H1 (cell line): ENCODE data around the gene CLNS1A. TPM values are rescaled to one million over a fixed set of nuclear protein-coding genes. Genes with fewer than 3 reads are reported as not detected.

Experiments used
- CTCF ChIA-PET: fragments of 300-600 bp; sonication (Branson Sonifier 250); formaldehyde crosslinking; loops from one replicate; lab custom pipeline; 2021; ENCODE audit not compliant: partially characterized antibody; lab: Charles Lee
- POLR2A ChIA-PET: fragments of 300-600 bp; sonication (Branson Sonifier 250); formaldehyde crosslinking; loops from one replicate; lab custom pipeline; 2021; ENCODE audit warnings: inconsistent platforms; ENCODE audit not compliant: partially characterized antibody; lab: Charles Lee
- DNase-seq, 2 experiments: peaks; one replicate each; pipeline versions ENCODE4 v3.0.0 to v3.0.0-alpha.2; 2010 to 2022; ENCODE audit warnings: low spot score in 2 of 2, low read depth in 1 of 2, mixed read lengths in 1 of 2
- FAIRE-seq: peaks from 2 replicates; lab custom pipeline; 2011; peaks lifted over from hg19 to GRCh38; lab: Jason Lieb, UNC
- H2AFZ ChIP-seq: 2 replicates; pipeline ENCODE4 v1.8.1; 2012; ENCODE audit warnings: low read length, inconsistent platforms
- H2AK5ac ChIP-seq: 2 replicates; pipeline ENCODE4 v1.6.1; 2013; ENCODE audit warnings: low read depth, low read length
- H2BK120ac ChIP-seq: replicated peaks from 2 replicates; pipeline ENCODE3; 2013; ENCODE audit warnings: low read depth, low read length, inconsistent platforms
- H2BK12ac ChIP-seq: 2 replicates; pipeline ENCODE4 v1.6.1; 2013; ENCODE audit warnings: low read depth, low read length
- H2BK15ac ChIP-seq: 2 replicates; pipeline ENCODE4 v1.6.1; 2013; ENCODE audit warnings: low read length
- H2BK20ac ChIP-seq: 2 replicates; pipeline ENCODE4 v1.6.1; 2013; ENCODE audit warnings: low read length
- H2BK5ac ChIP-seq: 2 replicates; pipeline ENCODE4 v1.6.1; 2013; ENCODE audit warnings: low read depth, low read length
- H3K14ac ChIP-seq: 2 replicates; pipeline ENCODE4 v1.6.1; 2013; ENCODE audit warnings: inconsistent platforms; ENCODE audit not compliant: insufficient read length
- H3K18ac ChIP-seq: 2 replicates; pipeline ENCODE4 v1.6.1; 2013; ENCODE audit warnings: low read length; ENCODE audit errors: extremely low read depth
- H3K23ac ChIP-seq: 2 replicates; pipeline ENCODE4 v1.6.1; 2013; ENCODE audit warnings: inconsistent platforms; ENCODE audit not compliant: insufficient read length
- H3K23me2 ChIP-seq: 2 replicates; pipeline ENCODE4 v1.6.1; 2013; ENCODE audit warnings: low read depth, low read length
- H3K27ac ChIP-seq: 2 replicates; pipeline ENCODE4 v1.6.1; 2011; ENCODE audit warnings: low read depth, low read length, inconsistent platforms
- H3K27me3 ChIP-seq, 4 experiments: replicated peaks in 1 of 4; 1 replicate in 1 of 4; 2 replicates in 3 of 4; pipeline versions ENCODE4 v1.6.1 to v1.8.1; 2011 to 2013; ENCODE audit warnings: low read length in 3 of 4, mild to moderate bottlenecking in 3 of 4, inconsistent platforms in 2 of 4, mixed read lengths in 2 of 4, moderate library complexity in 1 of 4; ENCODE audit not compliant: control insufficient read depth in 3 of 4, insufficient read depth in 3 of 4; ENCODE audit errors: extremely low read depth in 1 of 4
- H3K36me3 ChIP-seq, 4 experiments: 2 replicates each; pipeline versions ENCODE4 v1.6.1 to v1.8.1; 2011 to 2013; ENCODE audit warnings: mild to moderate bottlenecking in 4 of 4, low read length in 3 of 4, moderate library complexity in 2 of 4, control low read depth in 1 of 4, inconsistent platforms in 1 of 4; ENCODE audit not compliant: insufficient read depth in 4 of 4, control insufficient read depth in 2 of 4
- H3K4ac ChIP-seq: replicated peaks from 2 replicates; pipeline ENCODE3; 2013; ENCODE audit warnings: low read length, low read depth, mixed read lengths, inconsistent platforms; ENCODE audit not compliant: insufficient read length
- H3K4me1 ChIP-seq, 4 experiments: replicated peaks in 1 of 4; 1 replicate in 1 of 4; 2 replicates in 3 of 4; pipeline versions ENCODE4 v1.6.1 to v1.8.1; 2011 to 2013; ENCODE audit warnings: low read length in 3 of 4, inconsistent platforms in 2 of 4, mixed read lengths in 1 of 4; ENCODE audit not compliant: insufficient read depth in 4 of 4, control insufficient read depth in 3 of 4
- H3K4me2 ChIP-seq, 2 experiments: 2 replicates each; pipeline versions ENCODE4 v1.6.1 to v1.8.1; 2011 to 2013; ENCODE audit warnings: low read depth in 2 of 2, low read length in 2 of 2, control low read depth in 1 of 2, inconsistent platforms in 1 of 2, mild to moderate bottlenecking in 1 of 2; ENCODE audit not compliant: insufficient read depth in 1 of 2
- H3K4me3 ChIP-seq, 4 experiments: fragments of 200-600, 300-600 bp in 1 of 4; sonication (generic), shearing (Covaris generic), sonication (Bioruptor Twin) in 1 of 4; 2 replicates each; pipeline versions ENCODE4 v1.5.1 to v1.8.1; 2011 to 2016; ENCODE audit warnings: low read length in 4 of 4, low read depth in 3 of 4, control low read depth in 2 of 4, inconsistent platforms in 2 of 4, mild to moderate bottlenecking in 2 of 4, mixed read lengths in 1 of 4, moderate library complexity in 1 of 4; ENCODE audit not compliant: insufficient read depth in 2 of 4; ENCODE audit errors: extremely low read depth in 1 of 4
- H3K56ac ChIP-seq: replicated peaks from 2 replicates; pipeline ENCODE3; 2013; ENCODE audit warnings: low read depth, mild to moderate bottlenecking, mixed read lengths, low read length, inconsistent platforms; ENCODE audit not compliant: insufficient read length
- H3K79me1 ChIP-seq: 2 replicates; pipeline ENCODE4 v1.6.1; 2013; ENCODE audit warnings: low read depth, low read length, control low read depth
- H3K79me2 ChIP-seq, 2 experiments: 2 replicates each; pipeline versions ENCODE4 v1.6.1 to v1.8.1; 2012 to 2013; ENCODE audit warnings: low read length in 2 of 2, mild to moderate bottlenecking in 2 of 2, inconsistent platforms in 1 of 2; ENCODE audit not compliant: insufficient read depth in 2 of 2, control insufficient read depth in 1 of 2
- H3K9ac ChIP-seq, 4 experiments: replicated peaks in 1 of 4; 1 replicate in 1 of 4; 2 replicates in 3 of 4; pipeline versions ENCODE4 v1.6.1 to v1.8.1; 2011 to 2013; ENCODE audit warnings: low read depth in 3 of 4, low read length in 3 of 4, control low read depth in 2 of 4, mild to moderate bottlenecking in 2 of 4, moderate library complexity in 2 of 4, inconsistent platforms in 1 of 4; ENCODE audit errors: extremely low read depth in 1 of 4
- H3K9me3 ChIP-seq, 2 experiments: 2 replicates each; pipeline versions ENCODE4 v1.6.1 to v1.8.1; 2012 to 2013; ENCODE audit warnings: mild to moderate bottlenecking in 2 of 2, moderate library complexity in 2 of 2, control low read depth in 1 of 2, inconsistent platforms in 1 of 2, low read depth in 1 of 2, low read length in 1 of 2, mixed read lengths in 1 of 2; ENCODE audit not compliant: insufficient read depth in 2 of 2
- H4K20me1 ChIP-seq, 2 experiments: replicated peaks in 1 of 2; 2 replicates each; pipeline versions ENCODE3 to v1.8.1; 2011 to 2013; ENCODE audit warnings: inconsistent platforms in 2 of 2, low read length in 2 of 2, mild to moderate bottlenecking in 1 of 2; ENCODE audit not compliant: insufficient read depth in 2 of 2, control insufficient read depth in 1 of 2
- H4K5ac ChIP-seq: 2 replicates; pipeline ENCODE4 v1.6.1; 2013; ENCODE audit warnings: low read length, low read depth, mixed read lengths, inconsistent platforms; ENCODE audit not compliant: insufficient read length
- H4K8ac ChIP-seq: 2 replicates; pipeline ENCODE4 v1.8.0; 2013; ENCODE audit warnings: mild to moderate bottlenecking, moderate library complexity, low read length, inconsistent platforms; ENCODE audit not compliant: insufficient read depth; ENCODE audit errors: extremely low read depth
- H4K91ac ChIP-seq: replicated peaks from 2 replicates; pipeline ENCODE3; 2013; ENCODE audit warnings: low read length, mixed read lengths, inconsistent platforms; ENCODE audit not compliant: insufficient read length
- CHD1 ChIP-seq: IDR thresholded peaks from 2 replicates; pipeline ENCODE4 v1.6.1; 2012; ENCODE audit warnings: low read depth, low read length, improper control_type of control experiment
- CHD2 ChIP-seq: IDR thresholded peaks from 2 replicates; pipeline ENCODE4 v1.6.1; 2012; ENCODE audit warnings: low read length, improper control_type of control experiment
- EGR1 ChIP-seq: IDR thresholded peaks from 2 replicates; pipeline ENCODE4 v1.6.1; 2011; ENCODE audit warnings: low read depth, low read length, borderline replicate concordance
- EP300 ChIP-seq, 2 experiments: IDR thresholded peaks; 1 replicate in 1 of 2; 2 replicates in 1 of 2; pipeline ENCODE4 v1.6.1; 2011 to 2012; ENCODE audit warnings: low read depth in 2 of 2, low read length in 2 of 2, mild to moderate bottlenecking in 2 of 2, borderline replicate concordance in 1 of 2, inconsistent platforms in 1 of 2, moderate library complexity in 1 of 2
- GABPA ChIP-seq: IDR thresholded peaks from 2 replicates; pipeline ENCODE4 v1.6.1; 2011; ENCODE audit warnings: mild to moderate bottlenecking, low read length, moderate library complexity, borderline replicate concordance; ENCODE audit not compliant: insufficient read depth
- JUND ChIP-seq: IDR thresholded peaks from 2 replicates; pipeline ENCODE4 v1.6.1; 2011; ENCODE audit warnings: mild to moderate bottlenecking, improper control_type of control experiment, low read length
- MAFK ChIP-seq: IDR thresholded peaks from 2 replicates; pipeline ENCODE4 v1.6.1; 2012; ENCODE audit warnings: low read depth, mild to moderate bottlenecking, improper control_type of control experiment, low read length
- PHF8 ChIP-seq: fragments of 200-600 bp; sonication (generic); conservative IDR thresholded peaks from 2 replicates; pipeline ENCODE4 v1.7.1; 2012; ENCODE audit warnings: low read depth, mild to moderate bottlenecking, inconsistent platforms, low read length, moderate library complexity
- SIRT6 ChIP-seq: IDR thresholded peaks from one replicate; pipeline ENCODE4 v1.7.1; 2012; ENCODE audit warnings: low read length, inconsistent platforms
- SP1 ChIP-seq: IDR thresholded peaks from 2 replicates; pipeline ENCODE4 v1.6.1; 2011; ENCODE audit warnings: low read depth, low read length
- SRF ChIP-seq: IDR thresholded peaks from 2 replicates; pipeline ENCODE4 v1.6.1; 2011; ENCODE audit warnings: mild to moderate bottlenecking, low read depth, low read length, moderate library complexity
- TCF12 ChIP-seq: IDR thresholded peaks from 2 replicates; pipeline ENCODE4 v1.6.1; 2011; ENCODE audit warnings: low read depth, mild to moderate bottlenecking, low read length
- TEAD4 ChIP-seq: IDR thresholded peaks from 2 replicates; pipeline ENCODE4 v1.6.1; 2012; ENCODE audit warnings: low read depth, low read length, inconsistent platforms, mixed read lengths
- WGBS, 2 experiments: shearing (Covaris generic) in 1 of 2; methylation state at CpG; one replicate each; pipeline versions ENCODE4 v1.1.6 to v1.1.7; 2013 to 2015; ENCODE audit warnings: low lambda C conversion rate in 2 of 2, mixed read lengths in 2 of 2, inconsistent platforms in 1 of 2, low coverage in 1 of 2, missing lambda C conversion rate in 1 of 2; ENCODE audit not compliant: insufficient replicate concordance in 2 of 2, insufficient coverage in 1 of 2, insufficient read length in 1 of 2; ENCODE audit errors: extremely low coverage in 1 of 2, missing lambda C conversion rate in 1 of 2; 5-methylcytosine and 5-hydroxymethylcytosine counted together
- polyA plus RNA-seq, 7 experiments: library from polyadenylated mRNA; depleted of rRNA in 3 of 7; stranded (reverse) in 5 of 7; unstranded in 2 of 7; fragments of >200 nt in 5 of 7; fragments of 200-250 nt in 2 of 7; gene quantifications; 1 replicate in 5 of 7; 2 replicates in 1 of 7; 4 replicates in 1 of 7; pipeline versions ENCODE4 v1.2.1 to v1.2.3, GENCODE V29; 2011 to 2013; ENCODE audit warnings: missing spikeins in 2 of 7, mixed read lengths in 2 of 7
- total RNA-seq: library from RNA; stranded (reverse); fragmentation: NEBNext Ultra II Directional; extraction: Animal tissue kit (Norgen Biotek cat#: 25700); gene quantifications from 2 replicates; pipeline ENCODE4 v1.2.1, GENCODE V29; 2021
- TF ChIP-seq, protein P1 (sequence below): IDR thresholded peaks from 2 replicates; pipeline ENCODE4 v1.6.1; 2011; ENCODE audit warnings: low read depth, mild to moderate bottlenecking, low read length; ENCODE audit not compliant: insufficient read depth
- TF ChIP-seq, protein P2 (sequence below): IDR thresholded peaks from 2 replicates; pipeline ENCODE4 v1.6.1; 2012; ENCODE audit warnings: inconsistent platforms

Gene CLNS1A
- total and polyA plus RNA-seq, 2 of the 8 experiments (the other 6 are each of a cell fraction or from before 2014, with no cell fraction given), result 136 to 177 TPM

DNA sequence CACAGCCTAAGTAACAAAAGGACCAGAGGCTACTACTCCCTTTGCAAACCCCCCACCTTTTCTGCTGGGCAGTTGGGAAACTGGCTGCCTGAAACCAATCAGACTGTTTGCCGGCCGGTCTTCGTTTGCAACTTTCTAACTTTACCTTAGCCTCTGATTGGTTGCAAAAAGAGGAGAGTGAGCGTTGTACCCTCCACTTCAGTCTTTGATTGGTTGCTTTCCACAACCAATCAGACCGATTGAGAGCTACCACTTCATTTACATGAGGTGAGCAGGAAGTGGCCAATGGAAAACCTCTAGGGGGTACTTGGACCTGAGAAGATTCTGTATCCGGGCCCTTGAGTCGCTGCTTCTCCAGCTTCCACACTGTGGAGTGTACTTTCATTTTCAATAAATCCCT is 18.8 kb upstream of the CLNS1A start:
- Histone ChIP-seq H3K36me3 (no peaks in the 10 kb centered on the region), H3K18ac (no peak overlapping the region), H2AK5ac (no peak overlapping the region), H2BK12ac (no peak overlapping the region), H4K8ac (no peak overlapping the region), H3K79me2 (no peaks in the 10 kb centered on the region), H3K27me3 (no peaks in the 10 kb centered on the region), H4K91ac (no peak overlapping the region), H3K27ac (no peak overlapping the region), H2BK15ac (no peak overlapping the region), H3K23me2 (no peaks in the 10 kb centered on the region; the same call in 1 of the 2 replicates), H2BK5ac (no peak overlapping the region), H3K56ac (no peak overlapping the region), H3K4me3 (no peak overlapping the region), H2AFZ (peak overlapping the region; percentile 86; the same call in 1 of the 2 replicates), H4K20me1 (no peaks in the 10 kb centered on the region), H3K4me2 (no peak overlapping the region), H3K4me1 (no peaks in the 10 kb centered on the region), H2BK20ac (no peak overlapping the region), H3K9me3 (no peaks in the 10 kb centered on the region), H2BK120ac (no peak overlapping the region), H3K14ac (no peak overlapping the region), H4K5ac (no peak overlapping the region), H3K23ac (no peak overlapping the region), H3K79me1 (no peaks in the 10 kb centered on the region), H3K9ac (no peak overlapping the region), H3K4ac (no peak overlapping the region)
- POLR2A ChIA-PET, result no interaction called here
- no peak for FAIRE-seq
- WGBS, 2 experiments, result 86% methylated on average over 7 of the region's 7 CpGs; no CpG with 5 or more reads in 1 of the 2 experiments
- no peak for DNase-seq
- CTCF ChIA-PET, result no interaction called here
- TF ChIP-seq TEAD4, result no peak
- no peak for TF ChIP-seq SIRT6
- TF ChIP-seq, protein P1, sequence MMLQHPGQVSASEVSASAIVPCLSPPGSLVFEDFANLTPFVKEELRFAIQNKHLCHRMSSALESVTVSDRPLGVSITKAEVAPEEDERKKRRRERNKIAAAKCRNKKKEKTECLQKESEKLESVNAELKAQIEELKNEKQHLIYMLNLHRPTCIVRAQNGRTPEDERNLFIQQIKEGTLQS, result no peak
- TF ChIP-seq MAFK, result no peak
- TF ChIP-seq TCF12, result no peak
- TF ChIP-seq, protein P2, sequence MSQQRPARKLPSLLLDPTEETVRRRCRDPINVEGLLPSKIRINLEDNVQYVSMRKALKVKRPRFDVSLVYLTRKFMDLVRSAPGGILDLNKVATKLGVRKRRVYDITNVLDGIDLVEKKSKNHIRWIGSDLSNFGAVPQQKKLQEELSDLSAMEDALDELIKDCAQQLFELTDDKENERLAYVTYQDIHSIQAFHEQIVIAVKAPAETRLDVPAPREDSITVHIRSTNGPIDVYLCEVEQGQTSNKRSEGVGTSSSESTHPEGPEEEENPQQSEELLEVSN, result no peak
- no peak for TF ChIP-seq EP300 (IDR thresholded peaks at IDR 0.05; ENCODE audit: borderline replicate concordance in 1 of 2, low read depth in 2 of 2, low read length in 2 of 2)
- TF ChIP-seq JUND, result no peak
- TF ChIP-seq SRF, result no peak
- TF ChIP-seq GABPA, result no peak
- no peak for TF ChIP-seq SP1
- no peak for TF ChIP-seq CHD1
- no peak for TF ChIP-seq EGR1
- no peak for TF ChIP-seq CHD2
- TF ChIP-seq PHF8, result no peak
